HepG2 (cell line): ENCODE measurements around the gene ALG14. TPM values are rescaled to one million over a fixed set of nuclear protein-coding genes. Genes with fewer than 3 reads are reported as not detected.

Source experiments
- ATAC-seq: fragments of 200-7000 bp; cut with Tn5 transposase; 3 replicates; pipeline ENCODE4 v1.9.1; 2020; ENCODE audit warnings: mild to moderate bottlenecking, moderate library complexity
- BruUV-seq: library from RNA; stranded (reverse); fragments of 400-500 nt; replicated peaks from 2 replicates; lab custom pipeline; 2021; lab: Mats Ljungman, UMichigan
- CTCF ChIA-PET: fragments of 300-600 bp; formaldehyde crosslinking; extraction: SDS; loops from one replicate; lab custom pipeline; 2021; ENCODE audit warnings: low total read pairs, inconsistent platforms, low intra/inter-chr PET ratio; lab: Yijun Ruan, JAX
- POLR2A ChIA-PET: fragments of 350-600 bp; sonication (Branson Sonifier 250); formaldehyde crosslinking; loops from one replicate; lab custom pipeline; 2020; ENCODE audit warnings: antibody characterized with exemption, inconsistent platforms; lab: Yijun Ruan, JAX
- DNase-seq: peaks from one replicate; pipeline ENCODE4 v3.0.0-alpha.2; 2015; ENCODE audit warnings: low spot score
- FAIRE-seq: peaks from 3 replicates; lab custom pipeline; 2011; peaks lifted over from hg19 to GRCh38; lab: Jason Lieb, UNC
- H2AFZ ChIP-seq: one replicate; pipeline ENCODE4 v1.6.1; 2011; ENCODE audit warnings: low read length, inconsistent platforms
- H3K27ac ChIP-seq: fragments of 300-600 bp; 3 replicates; pipeline ENCODE4 v1.8.0; 2011; ENCODE audit warnings: mixed run types, mild to moderate bottlenecking, mixed read lengths, low read length, inconsistent platforms; ENCODE audit not compliant: insufficient read depth; ENCODE audit errors: extremely low read length
- H3K27me3 ChIP-seq, 2 experiments: fragments of 200-600 bp in 1 of 2; 2 replicates in 1 of 2; 3 replicates in 1 of 2; pipeline versions ENCODE4 v1.6.0 to v1.8.0; 2011; ENCODE audit warnings: low read length in 2 of 2, mild to moderate bottlenecking in 2 of 2, moderate library complexity in 2 of 2, inconsistent platforms in 1 of 2; ENCODE audit not compliant: insufficient read depth in 2 of 2, control insufficient read depth in 1 of 2
- H3K36me3 ChIP-seq, 2 experiments: fragments of 200-600 bp in 1 of 2; replicated peaks in 1 of 2; 2 replicates in 1 of 2; 3 replicates in 1 of 2; pipeline versions ENCODE4 v1.5.1 to v1.8.0; 2011; ENCODE audit warnings: low read length in 2 of 2, inconsistent platforms in 1 of 2; ENCODE audit not compliant: insufficient read depth in 2 of 2, control insufficient read depth in 1 of 2
- H3K4me1 ChIP-seq: 2 replicates; pipeline ENCODE4 v1.5.1; 2012; ENCODE audit warnings: low read length, inconsistent platforms; ENCODE audit not compliant: insufficient read depth
- H3K4me2 ChIP-seq: 2 replicates; pipeline ENCODE4 v1.6.0; 2011; ENCODE audit warnings: low read depth, low read length, inconsistent platforms
- H3K4me3 ChIP-seq, 3 experiments: fragments of 200-600 bp in 1 of 3; sonication (generic), shearing (Covaris generic) in 1 of 3; replicated peaks in 1 of 3; 2 replicates each; pipeline ENCODE4 v1.5.1; 2011 to 2016; ENCODE audit warnings: low read length in 3 of 3, inconsistent platforms in 2 of 3, low read depth in 2 of 3, mild to moderate bottlenecking in 2 of 3, control low read depth in 1 of 3, mixed read lengths in 1 of 3; ENCODE audit not compliant: insufficient read depth in 1 of 3
- H3K79me2 ChIP-seq: one replicate; pipeline ENCODE4 v1.6.1; 2011; ENCODE audit warnings: low read length, inconsistent platforms; ENCODE audit not compliant: insufficient read depth
- H3K9ac ChIP-seq: 2 replicates; pipeline ENCODE4 v1.6.0; 2011; ENCODE audit warnings: mild to moderate bottlenecking, low read depth, low read length, inconsistent platforms; ENCODE audit not compliant: insufficient read depth
- H3K9me3 ChIP-seq: 2 replicates; pipeline ENCODE4 v1.5.1; 2012; ENCODE audit warnings: mild to moderate bottlenecking, low read length
- H4K20me1 ChIP-seq: 2 replicates; pipeline ENCODE4 v1.6.0; 2011; ENCODE audit warnings: inconsistent platforms, mild to moderate bottlenecking, low read length, moderate library complexity; ENCODE audit not compliant: insufficient read depth
- ADNP ChIP-seq: sonication (generic); formaldehyde crosslinking; IDR thresholded peaks from 2 replicates; pipeline ENCODE4 v1.4.0; 2020; ENCODE audit warnings: missing genetic modification reagents
- HCFC1 ChIP-seq: fragments of 150-350 bp; IDR thresholded peaks from 2 replicates; pipeline ENCODE4 v1.6.1; 2014; ENCODE audit warnings: low read depth, low read length
- HMG20B ChIP-seq: conservative IDR thresholded peaks from 2 replicates; pipeline ENCODE4 v1.6.1; 2016; ENCODE audit warnings: missing genetic modification reagents, missing compliant biosample characterization
- MLX ChIP-seq: IDR thresholded peaks from 2 replicates; pipeline ENCODE4 v1.6.1; 2016
- MXD4 ChIP-seq: IDR thresholded peaks from 2 replicates; pipeline ENCODE4 v1.6.1; 2016; ENCODE audit warnings: mild to moderate bottlenecking, missing biosample characterization, missing genetic modification reagents
- STAG1 ChIP-seq: sonication (generic); formaldehyde crosslinking; IDR thresholded peaks from 2 replicates; pipeline ENCODE4 v1.4.0; 2020; ENCODE audit warnings: missing genetic modification reagents
- XBP1 ChIP-seq: sonication (generic); formaldehyde crosslinking; IDR thresholded peaks from 2 replicates; pipeline ENCODE4 v1.5.0; 2020; ENCODE audit warnings: missing genetic modification reagents
- ZFP41 ChIP-seq: sonication (generic); formaldehyde crosslinking; IDR thresholded peaks from 2 replicates; pipeline ENCODE4 v1.4.0; 2020; ENCODE audit warnings: mild to moderate bottlenecking, missing genetic modification reagents, borderline replicate concordance
- ZKSCAN5 ChIP-seq: sonication (generic); formaldehyde crosslinking; IDR thresholded peaks from 2 replicates; pipeline ENCODE4 v1.5.1; 2020; ENCODE audit warnings: mild to moderate bottlenecking, missing genetic modification reagents
- ZNF235 ChIP-seq: sonication (generic); formaldehyde crosslinking; IDR thresholded peaks from 2 replicates; pipeline ENCODE4 v1.8.1; 2023; ENCODE audit warnings: mild to moderate bottlenecking, missing genetic modification reagents, borderline replicate concordance
- WGBS: methylation state at CpG from one replicate; pipeline ENCODE4 v1.1.6; 2017; ENCODE audit warnings: low lambda C conversion rate; 5-methylcytosine and 5-hydroxymethylcytosine counted together
- in situ Hi-C: cut with HindIII; loops from 2 replicates; pipeline ENCODE4 v1.10.0; 2017; ENCODE audit warnings: low pct_unique_long_range_greater_than_20kb; ENCODE audit not compliant: extremely low pct_ligation_motif_present
- intact Hi-C: fragments of 100-400 bp; cut with micrococcal nuclease; formaldehyde crosslinking; loops from one replicate; pipeline ENCODE4 v1.10.0; 2022; ENCODE audit not compliant: unreplicated experiment
- polyA plus RNA-seq, 8 experiments: library from polyadenylated mRNA; depleted of rRNA in 3 of 8; stranded (reverse) in 7 of 8; unstranded in 1 of 8; fragments of >200 nt; fragmentation: Illumina TruSeq in 4 of 8; extraction: Trizol in 4 of 8; gene quantifications; 2 replicates each; pipeline versions ENCODE4 v1.2.1 to v1.2.3, GENCODE V29; 2011 to 2016; ENCODE audit warnings: low read depth in 4 of 8, missing spikeins in 1 of 8, mixed read lengths in 1 of 8; ENCODE audit not compliant: insufficient read depth in 1 of 8
- total RNA-seq, 5 experiments: library from RNA; depleted of rRNA; stranded (reverse); fragments of >200 nt; fragmentation: Illumina TruSeq; extraction: Trizol; gene quantifications; 2 replicates each; pipeline ENCODE4 v1.2.3, GENCODE V29; 2016; ENCODE audit warnings: low read depth in 1 of 5
- TF ChIP-seq, protein P1 (sequence below): sonication (generic); formaldehyde crosslinking; IDR thresholded peaks from 2 replicates; pipeline ENCODE4 v1.4.0; 2020; ENCODE audit warnings: mild to moderate bottlenecking, low read depth, missing genetic modification reagents
- TF ChIP-seq, protein P2 (sequence below): sonication (generic); formaldehyde crosslinking; IDR thresholded peaks from 2 replicates; pipeline ENCODE4 v1.4.0; 2020; ENCODE audit warnings: missing genetic modification reagents, borderline replicate concordance
- TF ChIP-seq, protein P3 (sequence below): sonication (generic); formaldehyde crosslinking; IDR thresholded peaks from 2 replicates; pipeline ENCODE4 v1.4.0; 2020; ENCODE audit warnings: mild to moderate bottlenecking, low read depth, missing genetic modification reagents
- TF ChIP-seq, protein P4 (sequence below): sonication (generic); formaldehyde crosslinking; IDR thresholded peaks from 2 replicates; pipeline ENCODE4 v1.4.0; 2020; ENCODE audit warnings: missing genetic modification reagents; ENCODE audit errors: not compliant biosample characterization

ALG14 gene
- total and polyA plus RNA-seq, 2 of the 13 experiments (the other 11 are each of a cell fraction or from before 2014, with no cell fraction given), result 4.5 to 12.7 TPM

GRCh38 chr1:94962409-94963265 lies 110.1 kb downstream of the ALG14 start:
- Histone ChIP-seq H3K4me3 (peak overlapping the region; percentile 42 to 57 (median 45); a peak in 4 of 6 replicates), H2AFZ (no peak overlapping the region), H3K36me3 (no peaks in the 10 kb centered on the region), H3K27me3 (no peaks in the 10 kb centered on the region), H3K27ac (peak overlapping the region; percentile 96), H3K79me2 (no peaks in the 10 kb centered on the region), H3K9ac (peak overlapping the region; percentile 66), H3K9me3 (no peaks in the 10 kb centered on the region), H3K4me1 (peaks cover 55% of the 10 kb centered on the region), H4K20me1 (no peaks in the 10 kb centered on the region), H3K4me2 (peak overlapping the region; percentile 58)
- POLR2A ChIA-PET, result interaction anchor here (1.0 to 3.2 kb wide), 6 partner anchors 15 to 545 kb away, joined by 3 to 15 read pairs (median 3); partner anchors contain the start of genes ABCD3 and CNN3
- CTCF ChIA-PET, result no interaction called here
- WGBS, result 1% methylated on average over 10 of the region's 10 CpGs
- peak; percentile 85 for DNase-seq
- intact Hi-C loops, result loop anchor here (2.0 to 5.0 kb wide), 3 partner anchors 22 to 80 kb away; partner anchors contain the start of gene CNN3
- in situ Hi-C loops, result no loop called here
- BruUV-seq, result TSS peak; percentile 93
- peak; percentile 91 for FAIRE-seq
- ATAC-seq, result peak; percentile 96
- TF ChIP-seq ADNP (CRISPR knock-in tag) (no peak), STAG1 (CRISPR knock-in tag) (peak; percentile 27; the same call in 1 of the 2 replicates), HMG20B (CRISPR knock-in tag) (no peak), ZNF235 (no peak), MXD4 (CRISPR knock-in tag) (peak; percentile 34; the same call in 1 of the 2 replicates), MLX (peak; percentile 42; the same call in 1 of the 2 replicates), ZFP41 (CRISPR knock-in tag) (no peak), XBP1 (CRISPR knock-in tag) (no peak), HCFC1 (no peak), ZKSCAN5 (CRISPR knock-in tag) (no peak)
- TF ChIP-seq, protein P1, sequence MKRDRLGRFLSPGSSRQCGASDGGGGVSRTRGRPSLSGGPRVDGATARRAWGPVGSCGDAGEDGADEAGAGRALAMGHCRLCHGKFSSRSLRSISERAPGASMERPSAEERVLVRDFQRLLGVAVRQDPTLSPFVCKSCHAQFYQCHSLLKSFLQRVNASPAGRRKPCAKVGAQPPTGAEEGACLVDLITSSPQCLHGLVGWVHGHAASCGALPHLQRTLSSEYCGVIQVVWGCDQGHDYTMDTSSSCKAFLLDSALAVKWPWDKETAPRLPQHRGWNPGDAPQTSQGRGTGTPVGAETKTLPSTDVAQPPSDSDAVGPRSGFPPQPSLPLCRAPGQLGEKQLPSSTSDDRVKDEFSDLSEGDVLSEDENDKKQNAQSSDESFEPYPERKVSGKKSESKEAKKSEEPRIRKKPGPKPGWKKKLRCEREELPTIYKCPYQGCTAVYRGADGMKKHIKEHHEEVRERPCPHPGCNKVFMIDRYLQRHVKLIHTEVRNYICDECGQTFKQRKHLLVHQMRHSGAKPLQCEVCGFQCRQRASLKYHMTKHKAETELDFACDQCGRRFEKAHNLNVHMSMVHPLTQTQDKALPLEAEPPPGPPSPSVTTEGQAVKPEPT (CRISPR knock-in tag), result no peak
- TF ChIP-seq, protein P2, sequence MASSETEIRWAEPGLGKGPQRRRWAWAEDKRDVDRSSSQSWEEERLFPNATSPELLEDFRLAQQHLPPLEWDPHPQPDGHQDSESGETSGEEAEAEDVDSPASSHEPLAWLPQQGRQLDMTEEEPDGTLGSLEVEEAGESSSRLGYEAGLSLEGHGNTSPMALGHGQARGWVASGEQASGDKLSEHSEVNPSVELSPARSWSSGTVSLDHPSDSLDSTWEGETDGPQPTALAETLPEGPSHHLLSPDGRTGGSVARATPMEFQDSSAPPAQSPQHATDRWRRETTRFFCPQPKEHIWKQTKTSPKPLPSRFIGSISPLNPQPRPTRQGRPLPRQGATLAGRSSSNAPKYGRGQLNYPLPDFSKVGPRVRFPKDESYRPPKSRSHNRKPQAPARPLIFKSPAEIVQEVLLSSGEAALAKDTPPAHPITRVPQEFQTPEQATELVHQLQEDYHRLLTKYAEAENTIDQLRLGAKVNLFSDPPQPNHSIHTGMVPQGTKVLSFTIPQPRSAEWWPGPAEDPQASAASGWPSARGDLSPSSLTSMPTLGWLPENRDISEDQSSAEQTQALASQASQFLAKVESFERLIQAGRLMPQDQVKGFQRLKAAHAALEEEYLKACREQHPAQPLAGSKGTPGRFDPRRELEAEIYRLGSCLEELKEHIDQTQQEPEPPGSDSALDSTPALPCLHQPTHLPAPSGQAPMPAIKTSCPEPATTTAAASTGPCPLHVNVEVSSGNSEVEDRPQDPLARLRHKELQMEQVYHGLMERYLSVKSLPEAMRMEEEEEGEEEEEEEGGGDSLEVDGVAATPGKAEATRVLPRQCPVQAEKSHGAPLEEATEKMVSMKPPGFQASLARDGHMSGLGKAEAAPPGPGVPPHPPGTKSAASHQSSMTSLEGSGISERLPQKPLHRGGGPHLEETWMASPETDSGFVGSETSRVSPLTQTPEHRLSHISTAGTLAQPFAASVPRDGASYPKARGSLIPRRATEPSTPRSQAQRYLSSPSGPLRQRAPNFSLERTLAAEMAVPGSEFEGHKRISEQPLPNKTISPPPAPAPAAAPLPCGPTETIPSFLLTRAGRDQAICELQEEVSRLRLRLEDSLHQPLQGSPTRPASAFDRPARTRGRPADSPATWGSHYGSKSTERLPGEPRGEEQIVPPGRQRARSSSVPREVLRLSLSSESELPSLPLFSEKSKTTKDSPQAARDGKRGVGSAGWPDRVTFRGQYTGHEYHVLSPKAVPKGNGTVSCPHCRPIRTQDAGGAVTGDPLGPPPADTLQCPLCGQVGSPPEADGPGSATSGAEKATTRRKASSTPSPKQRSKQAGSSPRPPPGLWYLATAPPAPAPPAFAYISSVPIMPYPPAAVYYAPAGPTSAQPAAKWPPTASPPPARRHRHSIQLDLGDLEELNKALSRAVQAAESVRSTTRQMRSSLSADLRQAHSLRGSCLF, result no peak
- TF ChIP-seq, protein P3, sequence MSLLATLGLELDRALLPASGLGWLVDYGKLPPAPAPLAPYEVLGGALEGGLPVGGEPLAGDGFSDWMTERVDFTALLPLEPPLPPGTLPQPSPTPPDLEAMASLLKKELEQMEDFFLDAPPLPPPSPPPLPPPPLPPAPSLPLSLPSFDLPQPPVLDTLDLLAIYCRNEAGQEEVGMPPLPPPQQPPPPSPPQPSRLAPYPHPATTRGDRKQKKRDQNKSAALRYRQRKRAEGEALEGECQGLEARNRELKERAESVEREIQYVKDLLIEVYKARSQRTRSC, result 0 out of 2 replicates have a peak, but pooled peaks have one; percentile 15
- TF ChIP-seq, protein P4, sequence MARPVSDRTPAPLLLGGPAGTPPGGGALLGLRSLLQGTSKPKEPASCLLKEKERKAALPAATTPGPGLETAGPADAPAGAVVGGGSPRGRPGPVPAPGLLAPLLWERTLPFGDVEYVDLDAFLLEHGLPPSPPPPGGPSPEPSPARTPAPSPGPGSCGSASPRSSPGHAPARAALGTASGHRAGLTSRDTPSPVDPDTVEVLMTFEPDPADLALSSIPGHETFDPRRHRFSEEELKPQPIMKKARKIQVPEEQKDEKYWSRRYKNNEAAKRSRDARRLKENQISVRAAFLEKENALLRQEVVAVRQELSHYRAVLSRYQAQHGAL (CRISPR knock-in tag), result no peak
